ENCODE results near the gene AGBL4. TPM values are rescaled to one million over a fixed set of nuclear protein-coding genes. Genes with fewer than 3 reads are reported as not detected.

AGBL4 gene
- total RNA-seq, 4 donors from 2014 or later = 0.44 to 1.5 (median 1.2) TPM; not detected in 1

DNA sequence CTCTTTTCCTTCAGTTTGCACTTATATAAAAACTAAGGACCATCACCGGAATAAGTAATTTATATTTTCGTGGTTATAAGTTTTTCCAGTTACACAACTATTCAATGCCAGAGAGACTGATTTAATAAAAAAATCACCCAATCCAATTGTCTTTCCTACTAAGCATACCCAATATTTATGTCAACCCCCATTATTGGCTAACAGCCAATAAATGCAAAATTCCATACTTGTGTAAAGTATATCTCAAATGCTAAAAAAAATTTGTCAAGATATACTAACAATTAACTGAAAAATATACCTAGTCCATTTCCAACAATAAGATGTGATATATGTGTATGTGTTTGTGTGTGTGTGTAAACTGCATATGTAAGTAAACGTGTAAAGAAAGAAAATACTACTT is 117.4 kb downstream of the AGBL4 start:
- H3K27ac ChIP-seq = no peak overlapping the region
- no peak overlapping the region for H3K4me3 ChIP-seq
- no peaks in the 10 kb centered on the region for H3K9me3 ChIP-seq
- H3K36me3 ChIP-seq = no peaks in the 10 kb centered on the region
- TF ChIP-seq POLR2A (IDR thresholded peaks at IDR 0.05) (no peak), EP300 (IDR thresholded peaks at IDR 0.05) (no peak)
- TF ChIP-seq, protein P1, sequence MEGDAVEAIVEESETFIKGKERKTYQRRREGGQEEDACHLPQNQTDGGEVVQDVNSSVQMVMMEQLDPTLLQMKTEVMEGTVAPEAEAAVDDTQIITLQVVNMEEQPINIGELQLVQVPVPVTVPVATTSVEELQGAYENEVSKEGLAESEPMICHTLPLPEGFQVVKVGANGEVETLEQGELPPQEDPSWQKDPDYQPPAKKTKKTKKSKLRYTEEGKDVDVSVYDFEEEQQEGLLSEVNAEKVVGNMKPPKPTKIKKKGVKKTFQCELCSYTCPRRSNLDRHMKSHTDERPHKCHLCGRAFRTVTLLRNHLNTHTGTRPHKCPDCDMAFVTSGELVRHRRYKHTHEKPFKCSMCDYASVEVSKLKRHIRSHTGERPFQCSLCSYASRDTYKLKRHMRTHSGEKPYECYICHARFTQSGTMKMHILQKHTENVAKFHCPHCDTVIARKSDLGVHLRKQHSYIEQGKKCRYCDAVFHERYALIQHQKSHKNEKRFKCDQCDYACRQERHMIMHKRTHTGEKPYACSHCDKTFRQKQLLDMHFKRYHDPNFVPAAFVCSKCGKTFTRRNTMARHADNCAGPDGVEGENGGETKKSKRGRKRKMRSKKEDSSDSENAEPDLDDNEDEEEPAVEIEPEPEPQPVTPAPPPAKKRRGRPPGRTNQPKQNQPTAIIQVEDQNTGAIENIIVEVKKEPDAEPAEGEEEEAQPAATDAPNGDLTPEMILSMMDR (IDR thresholded peaks at IDR 0.05) = no peak
- no peak for DNase-seq (ENCODE audit: low spot score in 2 of 2)
- WGBS, 2 donors = 79 to 83% methylated on average over 3 of the region's 3 CpGs
- H3K4me1 ChIP-seq = no peaks in the 10 kb centered on the region
- H3K27me3 ChIP-seq = no peaks in the 10 kb centered on the region

DNA sequence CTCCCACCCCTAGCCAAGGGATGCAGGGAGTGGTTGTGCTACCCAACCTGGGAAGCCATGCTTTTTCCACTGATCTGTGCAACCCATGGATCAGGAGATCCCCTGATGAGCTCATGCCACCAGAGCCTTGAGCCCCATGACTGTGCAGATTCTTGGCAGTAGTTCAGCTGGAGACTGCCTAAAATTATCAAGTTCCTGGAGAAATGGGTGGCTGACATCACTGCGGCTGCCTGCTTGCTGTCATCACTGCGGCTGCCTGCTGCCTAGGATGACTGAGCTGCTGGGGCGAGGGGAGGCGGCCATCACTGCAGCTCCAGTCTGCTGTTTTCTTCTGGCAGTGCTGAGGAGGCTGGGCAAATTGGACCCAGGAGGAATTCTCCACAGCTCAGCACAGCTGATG is 159.2 kb downstream of the AGBL4 start:
- peaks cover 0 to 40% (median 2%) of the 10 kb centered on the region in 4 donors for H3K9me3 ChIP-seq
- DNase-seq (ENCODE audit: low spot score in 2 of 2) = no peak
- WGBS, 2 donors = 86% methylated on average over 4 of the region's 4 CpGs; no CpG with 5 or more reads in 1 of the 2 donors
- no peaks in the 10 kb centered on the region for H3K36me3 ChIP-seq
- H3K27ac ChIP-seq = no peak overlapping the region
- no peak overlapping the region for H3K4me3 ChIP-seq
- H3K4me1 ChIP-seq = no peaks in the 10 kb centered on the region
- TF ChIP-seq POLR2A (IDR thresholded peaks at IDR 0.05) = no peak
- H3K27me3 ChIP-seq = no peaks in the 10 kb centered on the region

DNA sequence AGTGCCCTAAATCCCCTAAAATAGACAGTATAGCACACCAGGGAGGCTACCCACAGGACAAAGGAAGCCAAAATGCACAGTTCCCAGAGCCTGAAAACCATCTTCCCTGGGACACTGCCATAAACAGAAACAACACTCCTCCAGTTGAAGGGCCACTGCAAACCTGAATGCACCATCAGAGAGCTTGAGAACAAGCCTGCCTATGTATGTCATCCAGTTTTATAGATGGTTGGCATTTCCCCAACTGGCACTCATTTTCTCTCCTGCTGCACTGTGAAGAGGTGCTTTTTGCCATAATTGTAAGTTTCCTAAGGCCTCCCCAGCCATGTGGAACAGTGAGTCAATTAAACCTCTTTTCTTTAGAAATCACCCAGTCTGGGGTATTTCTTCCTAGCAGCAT is 169.0 kb downstream of the AGBL4 start:
- no peaks in the 10 kb centered on the region for H3K9me3 ChIP-seq
- DNase-seq (ENCODE audit: low spot score in 2 of 2) = no peak
- H3K36me3 ChIP-seq = no peaks in the 10 kb centered on the region
- TF ChIP-seq, protein P1 (IDR thresholded peaks at IDR 0.05) = no peak
- no peak for TF ChIP-seq EP300 (IDR thresholded peaks at IDR 0.05)
- no peaks in the 10 kb centered on the region for H3K27me3 ChIP-seq
- H3K4me1 ChIP-seq = no peaks in the 10 kb centered on the region
- no peak overlapping the region for H3K27ac ChIP-seq
- H3K4me3 ChIP-seq = no peak overlapping the region

DNA sequence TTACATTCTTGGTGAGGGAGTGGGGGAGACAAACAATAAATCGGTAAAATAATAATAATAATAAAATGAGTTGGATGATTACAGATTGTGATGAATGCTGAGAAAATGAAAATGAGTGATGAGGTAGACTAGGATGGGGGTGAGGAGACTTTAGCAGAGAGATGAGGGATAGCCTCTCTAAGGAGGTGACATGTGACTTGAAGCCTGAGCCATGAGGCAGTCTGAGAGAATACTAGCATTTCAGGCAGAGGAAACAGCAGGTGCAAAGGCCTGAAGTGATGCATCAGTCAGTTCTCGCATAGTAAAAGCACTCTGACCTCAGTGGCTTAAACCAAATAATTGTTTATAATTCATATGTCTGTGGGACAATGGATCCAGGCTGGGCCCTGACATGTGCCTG is 181.2 kb downstream of the AGBL4 start:
- peaks cover 0 to 63% (median 9%) of the 10 kb centered on the region in 4 donors for H3K9me3 ChIP-seq
- no peak for DNase-seq (ENCODE audit: low spot score in 2 of 2)
- TF ChIP-seq POLR2A (IDR thresholded peaks at IDR 0.05) (no peak), EP300 (IDR thresholded peaks at IDR 0.05) (no peak)
- TF ChIP-seq, protein P1 (IDR thresholded peaks at IDR 0.05) = no peak
- WGBS, 2 donors = 94 to 95% methylated on average over 2 of the region's 2 CpGs
- H3K36me3 ChIP-seq = no peaks in the 10 kb centered on the region
- H3K27me3 ChIP-seq = no peaks in the 10 kb centered on the region
- H3K4me3 ChIP-seq = no peak overlapping the region
- H3K4me1 ChIP-seq = no peaks in the 10 kb centered on the region
- H3K27ac ChIP-seq = no peak overlapping the region

DNA sequence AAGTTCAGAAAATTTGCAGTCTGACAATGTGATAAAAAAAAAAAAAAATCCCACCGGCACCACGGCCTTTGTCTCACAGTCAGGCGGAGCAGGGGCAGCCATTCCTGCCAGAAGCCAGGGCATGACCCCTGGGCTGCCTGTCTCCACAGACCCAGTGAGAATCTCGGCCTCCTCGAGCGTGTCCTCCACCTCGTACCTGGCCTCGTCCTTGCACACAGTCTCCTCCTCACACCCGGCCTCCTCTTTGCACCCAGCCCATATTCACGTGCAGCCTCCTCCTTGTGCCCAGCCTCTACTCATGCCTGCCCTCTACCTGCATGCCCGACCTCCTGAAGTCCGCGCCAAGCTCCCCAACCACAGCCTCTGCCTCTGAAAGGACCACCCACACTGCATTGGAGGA is 182.0 kb downstream of the AGBL4 start:
- H3K27ac ChIP-seq = no peak overlapping the region
- no peaks in the 10 kb centered on the region for H3K4me1 ChIP-seq
- DNase-seq (ENCODE audit: low spot score in 2 of 2) = no peak
- H3K27me3 ChIP-seq = no peaks in the 10 kb centered on the region
- 90 to 91% methylated on average over 13 of the region's 13 CpGs for WGBS, 2 donors
- H3K9me3 ChIP-seq = peaks cover 0 to 61% (median 9%) of the 10 kb centered on the region in 4 donors
- no peaks in the 10 kb centered on the region for H3K36me3 ChIP-seq
- no peak overlapping the region for H3K4me3 ChIP-seq
- TF ChIP-seq, protein P1 (IDR thresholded peaks at IDR 0.05) = no peak
- TF ChIP-seq EP300 (IDR thresholded peaks at IDR 0.05) (no peak), POLR2A (IDR thresholded peaks at IDR 0.05) (no peak)

DNA sequence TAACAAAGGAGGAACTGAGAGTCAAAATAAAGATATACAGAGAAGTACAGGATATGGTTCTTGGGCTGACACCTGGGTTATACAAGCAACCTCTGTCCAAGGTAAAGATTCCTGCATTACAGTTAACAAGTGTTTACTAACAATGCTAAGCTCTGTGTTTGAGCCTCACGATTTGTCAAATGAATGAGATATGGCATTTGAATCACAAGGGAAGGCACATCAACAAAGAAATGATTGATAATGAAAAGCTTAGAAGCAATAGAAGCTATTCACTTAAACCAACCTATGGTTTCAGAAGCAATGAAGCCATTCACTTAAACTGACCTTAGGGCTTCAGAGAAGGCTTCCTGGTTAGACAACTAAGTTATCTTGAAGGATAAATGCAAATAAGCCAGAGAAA is 199.5 kb downstream of the AGBL4 start:
- Histone ChIP-seq H3K4me3 (no peak overlapping the region), H3K36me3 (no peaks in the 10 kb centered on the region), H3K27ac (no peak overlapping the region), H3K4me1 (no peaks in the 10 kb centered on the region), H3K9me3 (no peaks in the 10 kb centered on the region), H3K27me3 (no peaks in the 10 kb centered on the region)
- no peak for TF ChIP-seq POLR2A (IDR thresholded peaks at IDR 0.05)
- TF ChIP-seq EP300 (IDR thresholded peaks at IDR 0.05) = no peak
- TF ChIP-seq, protein P1 (IDR thresholded peaks at IDR 0.05) = no peak
- DNase-seq (ENCODE audit: low spot score in 2 of 2) = no peak
- WGBS, 2 donors = 6 to 47% methylated on average over 1 of the region's 1 CpG
